ENCODE measurements around the gene BANK1.

DNA sequence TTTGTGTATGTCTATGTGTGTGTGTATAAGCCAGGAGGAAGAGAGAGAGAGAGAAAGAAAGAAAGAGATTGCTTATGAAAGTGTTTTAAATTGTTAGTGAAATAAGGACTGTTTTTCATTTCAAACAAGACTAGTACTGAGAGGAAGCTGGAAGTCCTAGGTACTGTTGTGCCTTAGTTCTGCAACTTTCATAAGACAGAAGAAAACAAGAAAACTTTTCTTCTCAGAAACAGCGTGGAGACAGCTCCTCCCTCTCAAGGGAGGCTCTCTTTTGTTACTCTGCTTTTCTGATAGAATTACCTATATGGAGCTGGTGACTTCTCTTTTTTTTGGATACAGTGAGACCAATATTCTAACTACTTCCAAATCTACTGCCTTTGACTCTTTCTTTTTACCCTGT is 62.5 kb downstream of the BANK1 start:
- TF ChIP-seq, protein P1, sequence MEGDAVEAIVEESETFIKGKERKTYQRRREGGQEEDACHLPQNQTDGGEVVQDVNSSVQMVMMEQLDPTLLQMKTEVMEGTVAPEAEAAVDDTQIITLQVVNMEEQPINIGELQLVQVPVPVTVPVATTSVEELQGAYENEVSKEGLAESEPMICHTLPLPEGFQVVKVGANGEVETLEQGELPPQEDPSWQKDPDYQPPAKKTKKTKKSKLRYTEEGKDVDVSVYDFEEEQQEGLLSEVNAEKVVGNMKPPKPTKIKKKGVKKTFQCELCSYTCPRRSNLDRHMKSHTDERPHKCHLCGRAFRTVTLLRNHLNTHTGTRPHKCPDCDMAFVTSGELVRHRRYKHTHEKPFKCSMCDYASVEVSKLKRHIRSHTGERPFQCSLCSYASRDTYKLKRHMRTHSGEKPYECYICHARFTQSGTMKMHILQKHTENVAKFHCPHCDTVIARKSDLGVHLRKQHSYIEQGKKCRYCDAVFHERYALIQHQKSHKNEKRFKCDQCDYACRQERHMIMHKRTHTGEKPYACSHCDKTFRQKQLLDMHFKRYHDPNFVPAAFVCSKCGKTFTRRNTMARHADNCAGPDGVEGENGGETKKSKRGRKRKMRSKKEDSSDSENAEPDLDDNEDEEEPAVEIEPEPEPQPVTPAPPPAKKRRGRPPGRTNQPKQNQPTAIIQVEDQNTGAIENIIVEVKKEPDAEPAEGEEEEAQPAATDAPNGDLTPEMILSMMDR (IDR thresholded peaks at IDR 0.05) = no peak
- TF ChIP-seq POLR2A (IDR thresholded peaks at IDR 0.05) = no peak

Measured in vagina (tissue), 2 donors.